ENCODE data around the gene PGLYRP4.

Gene PGLYRP4

DNA sequence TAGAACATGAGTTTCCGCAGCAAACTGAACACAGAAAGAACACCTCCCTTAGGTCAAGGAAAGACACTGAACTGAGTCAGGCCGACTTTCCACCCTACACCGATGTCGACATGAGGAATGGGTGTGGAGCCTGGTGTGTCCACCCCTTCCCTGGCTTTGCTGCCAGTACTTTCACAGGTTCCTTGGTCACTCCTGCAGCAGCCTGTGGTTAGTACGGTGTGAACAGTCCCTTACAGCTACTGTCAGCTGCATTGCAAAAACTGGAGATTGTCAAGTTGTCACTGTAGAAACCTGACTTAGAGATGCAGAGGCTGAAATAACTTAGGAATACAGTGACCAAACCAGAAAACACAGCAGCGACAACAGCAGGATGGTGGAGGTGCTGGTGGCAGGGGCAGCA lies 43.0 kb downstream of the PGLYRP4 start:
- H3K4me3 ChIP-seq (ENCODE audit: low read length): no peak overlapping the region
- no peak for TF ChIP-seq CTCF (conservative IDR thresholded peaks at IDR 0.05; ENCODE audit: low read length)
- DNase-seq (ENCODE audit: low read depth): no peak

DNA sequence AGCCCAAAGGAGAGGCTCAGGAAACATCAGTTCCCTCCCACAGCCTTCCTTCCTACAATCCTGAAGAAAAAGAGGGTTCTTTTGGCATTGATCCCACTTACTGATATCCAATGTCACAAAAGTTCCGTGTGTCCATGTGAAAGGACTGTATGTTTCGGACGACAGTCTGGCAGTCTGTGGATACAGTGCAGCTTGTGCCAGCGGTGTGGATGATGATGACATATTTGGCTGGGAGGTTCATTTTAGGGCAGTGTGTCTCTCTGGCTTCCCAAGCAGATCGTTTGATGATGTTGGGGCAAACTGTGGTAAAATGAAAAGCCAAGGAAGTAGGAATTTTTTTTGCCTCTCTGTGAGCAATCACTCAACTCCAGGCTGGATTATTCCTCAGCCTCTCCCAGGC lies 46.3 kb downstream of the PGLYRP4 start:
- TF ChIP-seq CTCF (conservative IDR thresholded peaks at IDR 0.05; ENCODE audit: low read length): no peak
- DNase-seq (ENCODE audit: low read depth): no peak
- no peak overlapping the region for H3K4me3 ChIP-seq (ENCODE audit: low read length)

DNA sequence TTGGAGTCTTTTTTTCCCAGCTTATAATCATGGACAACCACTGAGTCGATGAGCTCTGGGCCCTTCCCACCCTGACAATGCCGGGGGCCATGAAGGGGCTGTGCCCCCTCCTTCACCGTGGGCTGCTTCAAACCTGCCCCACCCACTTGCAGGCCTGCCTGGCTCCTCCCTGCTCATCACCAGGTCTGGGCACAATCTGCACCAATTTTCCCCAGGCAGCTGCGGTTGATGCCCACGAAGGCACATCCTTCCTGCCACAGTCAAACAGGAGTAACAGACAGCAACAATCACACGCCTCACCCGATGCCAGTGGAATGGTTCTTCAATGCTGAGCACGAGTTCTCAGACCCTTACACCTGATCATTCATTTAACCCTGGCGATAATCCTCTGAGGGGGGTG lies 54.8 kb downstream of the PGLYRP4 start:
- DNase-seq (ENCODE audit: low read depth): no peak
- no peak for TF ChIP-seq CTCF (conservative IDR thresholded peaks at IDR 0.05; ENCODE audit: low read length)
- H3K4me3 ChIP-seq (ENCODE audit: low read length): no peak overlapping the region

DNA sequence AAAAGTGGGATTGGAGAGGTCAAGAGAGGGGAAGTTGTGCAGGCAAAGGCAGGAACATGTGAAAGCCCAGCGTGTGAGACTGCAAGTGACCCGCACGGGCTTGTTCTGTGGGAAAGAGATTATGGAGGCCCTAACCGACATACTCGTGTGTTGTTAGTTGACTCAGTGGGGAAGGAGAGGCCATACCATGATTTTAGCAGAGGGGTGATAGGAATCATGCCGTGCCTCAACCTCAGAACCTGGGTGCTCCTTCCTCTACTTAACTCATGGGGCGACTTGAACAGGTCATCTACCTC lies 55.2 kb downstream of the PGLYRP4 start:
- H3K4me3 ChIP-seq (ENCODE audit: low read length): no peak overlapping the region
- no peak for DNase-seq (ENCODE audit: low read depth)
- no peak for TF ChIP-seq CTCF (conservative IDR thresholded peaks at IDR 0.05; ENCODE audit: low read length)

- no peak for TF ChIP-seq CTCF (conservative IDR thresholded peaks at IDR 0.05; ENCODE audit: low read length)
- no peak for DNase-seq (ENCODE audit: low read depth)
- no peak overlapping the region for H3K4me3 ChIP-seq (ENCODE audit: low read length)
These were observed 55.7 kb downstream of the PGLYRP4 start for GRCh38 chr1:153292740-153293479.

- H3K4me3 ChIP-seq (ENCODE audit: low read length): no peak overlapping the region
- DNase-seq (ENCODE audit: low read depth): no peak
- no peak for TF ChIP-seq CTCF (conservative IDR thresholded peaks at IDR 0.05; ENCODE audit: low read length)
These were observed 56.5 kb downstream of the PGLYRP4 start for GRCh38 chr1:153292185-153292584.

DNA sequence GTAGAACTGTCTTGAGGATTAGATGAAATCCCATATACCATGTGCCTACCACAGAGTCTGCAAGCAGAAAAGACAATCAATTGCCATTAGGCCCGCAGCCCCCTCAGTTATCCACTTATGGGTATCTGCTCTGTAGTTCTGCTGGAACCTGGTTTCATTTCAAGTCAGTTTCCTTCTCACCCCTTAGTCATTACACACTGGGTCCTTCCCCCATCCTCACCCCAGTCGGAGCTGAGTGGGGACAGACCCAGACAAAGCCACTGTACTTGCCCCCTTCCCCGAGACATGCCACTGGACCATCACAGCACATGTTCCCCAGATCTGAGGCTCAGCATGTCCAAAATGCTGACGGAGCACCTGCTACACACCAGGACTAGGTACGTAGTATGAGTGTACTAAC lies 57.1 kb downstream of the PGLYRP4 start:
- no peak for TF ChIP-seq CTCF (conservative IDR thresholded peaks at IDR 0.05; ENCODE audit: low read length)
- no peak for DNase-seq (ENCODE audit: low read depth)
- no peak overlapping the region for H3K4me3 ChIP-seq (ENCODE audit: low read length)
